ENCODE measurements around the gene LYPD6.

LYPD6 gene

GRCh38 chr2:149355716-149356422, 25.5 kb downstream of the LYPD6 start:
- in situ Hi-C loops (cut with HindIII; ENCODE audit: low sequenced_read_pairs), result no loop called here
- no peak for DNase-seq (ENCODE audit: low read depth)
- no peak for TF ChIP-seq CTCF (IDR thresholded peaks at IDR 0.05; ENCODE audit: low read depth, low read length, missing control alignments)
- no peak overlapping the region for H3K4me3 ChIP-seq (ENCODE audit: low read depth, low read length)

GRCh38 chr2:149357058-149357457, 26.7 kb downstream of the LYPD6 start:
- in situ Hi-C loops (cut with HindIII; ENCODE audit: low sequenced_read_pairs), result no loop called here
- DNase-seq (ENCODE audit: low read depth), result no peak
- H3K4me3 ChIP-seq (ENCODE audit: low read depth, low read length), result no peak overlapping the region
- TF ChIP-seq CTCF (IDR thresholded peaks at IDR 0.05; ENCODE audit: low read depth, low read length, missing control alignments), result no peak

GRCh38 chr2:149360106-149360505, 29.7 kb downstream of the LYPD6 start:
- no peak for TF ChIP-seq CTCF (IDR thresholded peaks at IDR 0.05; ENCODE audit: low read depth, low read length, missing control alignments)
- no peak for DNase-seq (ENCODE audit: low read depth)
- in situ Hi-C loops (cut with HindIII; ENCODE audit: low sequenced_read_pairs), result no loop called here
- no peak overlapping the region for H3K4me3 ChIP-seq (ENCODE audit: low read depth, low read length)

- in situ Hi-C loops (cut with HindIII; ENCODE audit: low sequenced_read_pairs), result no loop called here
- no peak for DNase-seq (ENCODE audit: low read depth)
These were observed 33.6 kb downstream of the LYPD6 start for GRCh38 chr2:149363958-149364357.

GRCh38 chr2:149364839-149365238, 34.5 kb downstream of the LYPD6 start:
- in situ Hi-C loops (cut with HindIII; ENCODE audit: low sequenced_read_pairs), result no loop called here
- H3K4me3 ChIP-seq (ENCODE audit: low read depth, low read length), result no peak overlapping the region
- no peak for DNase-seq (ENCODE audit: low read depth)
- no peak for TF ChIP-seq CTCF (IDR thresholded peaks at IDR 0.05; ENCODE audit: low read depth, low read length, missing control alignments)

More at GRCh38 chr2:149363958-149364357, 33.6 kb downstream of the LYPD6 start:
- no peak for TF ChIP-seq CTCF (IDR thresholded peaks at IDR 0.05; ENCODE audit: low read depth, low read length, missing control alignments)
- H3K4me3 ChIP-seq (ENCODE audit: low read depth, low read length), result no peak overlapping the region

GRCh38 chr2:149365931-149366583, 35.7 kb downstream of the LYPD6 start:
- TF ChIP-seq CTCF (IDR thresholded peaks at IDR 0.05; ENCODE audit: low read depth, low read length, missing control alignments), result no peak
- in situ Hi-C loops (cut with HindIII; ENCODE audit: low sequenced_read_pairs), result no loop called here
- DNase-seq (ENCODE audit: low read depth), result no peak
- no peak overlapping the region for H3K4me3 ChIP-seq (ENCODE audit: low read depth, low read length)

Data from astrocyte of the cerebellum (primary cell).